SKM-1 (cell line): ENCODE results near the gene PVR.
A peak's percentile ranks its signal among the peaks of the same experiment; 100 is the strongest.

ENCODE experiments used
- DNase-seq: peaks from one replicate; lab custom pipeline; 2025; ENCODE audit not compliant: unreplicated experiment; lab: John Stamatoyannopoulos, UW

PVR gene

DNA sequence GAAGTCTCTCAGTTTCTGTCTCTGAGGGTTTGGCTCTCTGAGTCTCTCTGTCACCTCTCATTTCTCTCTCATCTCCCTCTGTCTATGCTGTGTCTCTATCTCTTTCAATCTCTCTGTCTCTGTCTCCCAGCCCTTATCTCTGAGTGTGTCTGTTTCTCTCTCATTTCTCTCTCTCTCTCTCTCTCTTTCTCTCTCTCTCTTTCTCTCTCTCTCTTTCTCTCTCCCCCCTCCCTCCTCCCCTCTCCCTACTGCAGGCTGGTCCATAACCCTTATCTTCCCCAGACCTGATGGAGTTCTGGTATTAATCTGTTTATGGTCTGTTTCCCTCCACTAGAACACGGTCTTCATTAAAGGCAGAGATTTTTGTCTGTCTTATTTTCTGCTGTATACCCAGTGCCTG, 1.3 kb upstream of the PVR start:
- no peak for DNase-seq

DNA sequence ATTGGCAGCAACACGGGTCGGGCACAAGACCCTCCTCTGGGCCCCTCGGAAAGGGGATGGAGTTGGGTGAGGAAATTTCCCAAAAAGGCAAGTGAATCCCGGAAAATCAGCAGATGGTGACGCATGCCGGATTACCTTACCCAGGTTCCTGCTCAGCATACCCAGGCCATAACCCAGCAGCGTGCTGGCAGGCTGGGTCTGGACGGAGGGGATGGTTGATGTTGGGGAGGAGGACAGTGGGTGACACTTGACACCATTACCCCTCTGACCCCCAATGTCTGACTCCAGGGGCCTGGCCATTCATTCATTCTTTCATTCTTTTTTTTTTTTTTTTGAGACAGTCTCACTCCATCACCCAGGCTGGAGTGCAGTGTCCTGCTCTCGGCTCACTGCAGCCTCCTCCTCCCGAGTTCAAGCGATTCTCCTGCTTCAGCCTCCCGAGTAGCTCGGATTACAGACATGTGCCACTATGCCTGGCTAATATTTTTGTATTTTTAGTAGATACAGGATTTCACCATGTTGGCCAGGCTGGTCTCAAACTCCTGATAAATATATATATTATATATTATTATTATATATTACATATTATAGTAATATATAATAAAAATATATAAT, 799 bp downstream of the PVR start:
- DNase-seq, result no peak

DNA sequence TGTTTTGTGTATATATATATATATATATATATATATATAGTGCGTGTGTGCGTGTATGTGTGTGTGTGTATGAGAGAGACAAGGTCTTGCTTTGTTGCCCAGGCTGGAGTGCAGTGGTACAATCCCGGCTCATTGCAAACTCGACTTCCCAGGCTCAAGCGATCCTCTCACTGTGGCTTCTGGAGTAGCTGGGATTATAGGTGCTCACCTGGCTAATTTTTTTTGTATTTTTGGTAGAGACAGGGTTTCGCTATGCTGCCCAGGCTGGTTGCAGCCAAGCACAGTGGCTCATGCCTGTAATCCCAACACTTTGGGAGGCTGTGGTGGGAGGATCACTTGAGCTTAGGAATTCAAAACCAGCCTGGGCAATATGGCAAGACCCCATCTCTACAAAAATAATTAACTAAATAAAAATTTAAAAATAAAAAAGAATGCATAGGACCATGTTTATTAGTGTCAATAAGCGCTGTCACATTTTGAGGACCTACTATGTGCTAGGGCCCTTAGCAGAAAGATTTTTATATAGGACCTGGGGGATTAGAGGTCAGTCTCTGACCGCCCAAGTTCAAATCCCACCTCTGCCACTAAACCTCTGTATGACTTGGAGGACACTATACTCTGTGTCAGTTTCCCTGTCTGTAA, 1.8 kb downstream of the PVR start:
- no peak for DNase-seq

DNA sequence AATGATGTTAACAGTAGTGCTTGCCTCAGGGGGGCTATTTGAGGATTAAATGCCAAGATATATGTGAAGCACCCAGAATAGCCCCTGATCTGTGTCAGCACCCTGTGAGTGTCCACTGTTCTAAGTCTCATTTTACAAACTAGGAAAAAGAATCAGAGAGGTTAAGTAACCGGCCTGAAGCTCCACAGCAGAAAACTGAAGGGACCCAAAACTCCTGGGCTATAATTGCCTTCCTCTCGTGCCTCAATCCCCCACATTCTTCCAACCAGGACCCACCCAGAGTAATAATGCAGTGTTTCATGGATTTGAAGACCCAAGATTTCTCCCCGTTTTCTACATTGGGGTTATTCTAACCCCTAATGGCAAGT, 2.3 kb downstream of the PVR start:
- DNase-seq, result no peak

DNA sequence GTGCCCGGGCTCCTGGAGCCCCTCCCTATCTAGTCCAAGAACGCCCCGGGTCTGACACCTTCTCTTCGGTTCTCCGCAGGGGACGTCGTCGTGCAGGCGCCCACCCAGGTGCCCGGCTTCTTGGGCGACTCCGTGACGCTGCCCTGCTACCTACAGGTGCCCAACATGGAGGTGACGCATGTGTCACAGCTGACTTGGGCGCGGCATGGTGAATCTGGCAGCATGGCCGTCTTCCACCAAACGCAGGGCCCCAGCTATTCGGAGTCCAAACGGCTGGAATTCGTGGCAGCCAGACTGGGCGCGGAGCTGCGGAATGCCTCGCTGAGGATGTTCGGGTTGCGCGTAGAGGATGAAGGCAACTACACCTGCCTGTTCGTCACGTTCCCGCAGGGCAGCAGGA, 3.4 kb downstream of the PVR start:
- DNase-seq, result no peak

DNA sequence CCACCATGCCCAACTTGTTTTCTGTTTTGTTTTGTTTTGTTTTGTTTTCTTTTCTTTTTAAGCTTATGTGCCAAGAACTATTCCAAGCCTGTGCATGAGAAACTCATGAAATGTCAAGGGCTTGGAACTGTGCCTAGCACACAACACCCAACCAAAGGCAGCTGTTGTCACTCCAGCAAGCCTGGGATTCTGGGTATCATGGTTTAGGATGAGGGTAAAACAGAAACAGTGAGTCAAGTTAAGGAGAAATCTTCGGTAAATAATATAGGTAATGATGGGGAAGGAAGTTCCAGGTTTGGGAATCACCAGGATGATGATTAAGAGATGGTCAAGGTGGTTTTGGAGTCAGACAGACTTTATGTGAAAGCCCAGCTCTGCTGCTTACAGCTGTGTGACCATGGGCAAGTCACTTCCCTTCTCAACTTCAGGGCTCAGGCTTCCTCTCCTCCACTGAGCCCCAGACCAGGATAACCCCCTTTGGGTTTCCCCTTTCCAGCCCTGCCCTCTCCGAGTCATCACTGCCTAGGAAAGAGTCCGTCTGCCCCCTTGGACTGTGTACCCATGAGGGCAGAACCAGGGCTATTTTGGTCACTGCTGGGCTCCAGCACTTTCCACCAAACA, 5.0 kb downstream of the PVR start:
- no peak for DNase-seq

DNA sequence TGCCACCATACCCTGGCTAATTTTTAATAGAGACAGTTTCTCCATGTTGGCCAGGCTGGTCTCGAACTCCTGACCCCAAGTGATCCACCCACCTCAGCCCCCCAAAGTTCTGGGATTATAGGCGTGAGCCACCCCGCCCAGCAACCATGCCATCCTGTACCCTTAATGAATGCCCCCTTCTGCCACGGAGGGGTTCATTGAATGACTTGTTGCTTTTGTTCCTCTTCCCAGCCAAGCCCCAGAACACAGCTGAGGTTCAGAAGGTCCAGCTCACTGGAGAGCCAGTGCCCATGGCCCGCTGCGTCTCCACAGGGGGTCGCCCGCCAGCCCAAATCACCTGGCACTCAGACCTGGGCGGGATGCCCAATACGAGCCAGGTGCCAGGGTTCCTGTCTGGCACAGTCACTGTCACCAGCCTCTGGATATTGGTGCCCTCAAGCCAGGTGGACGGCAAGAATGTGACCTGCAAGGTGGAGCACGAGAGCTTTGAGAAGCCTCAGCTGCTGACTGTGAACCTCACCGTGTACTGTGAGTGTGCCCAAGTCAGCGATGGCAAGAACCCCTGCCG, 6.0 kb downstream of the PVR start:
- DNase-seq, result no peak

DNA sequence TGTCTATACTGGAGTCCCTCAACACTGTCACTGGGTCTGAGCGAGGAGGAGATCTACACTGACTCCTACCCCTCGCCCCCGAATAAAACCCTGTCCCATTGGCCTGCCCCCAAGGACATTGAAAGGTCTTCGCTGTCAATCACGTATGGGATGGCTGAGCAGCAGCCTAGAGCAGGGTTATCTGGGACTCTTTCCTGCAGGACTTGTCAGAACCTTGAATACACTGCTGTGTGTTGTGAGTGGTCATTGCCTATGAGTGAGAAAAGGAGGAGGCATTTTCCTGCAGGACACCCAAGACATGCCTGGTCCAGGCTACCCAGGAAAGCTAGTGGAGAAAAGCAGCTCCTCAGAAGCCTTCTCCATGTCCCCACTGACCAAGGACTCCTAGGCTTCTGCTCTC, 9.6 kb downstream of the PVR start:
- DNase-seq, result no peak

DNA sequence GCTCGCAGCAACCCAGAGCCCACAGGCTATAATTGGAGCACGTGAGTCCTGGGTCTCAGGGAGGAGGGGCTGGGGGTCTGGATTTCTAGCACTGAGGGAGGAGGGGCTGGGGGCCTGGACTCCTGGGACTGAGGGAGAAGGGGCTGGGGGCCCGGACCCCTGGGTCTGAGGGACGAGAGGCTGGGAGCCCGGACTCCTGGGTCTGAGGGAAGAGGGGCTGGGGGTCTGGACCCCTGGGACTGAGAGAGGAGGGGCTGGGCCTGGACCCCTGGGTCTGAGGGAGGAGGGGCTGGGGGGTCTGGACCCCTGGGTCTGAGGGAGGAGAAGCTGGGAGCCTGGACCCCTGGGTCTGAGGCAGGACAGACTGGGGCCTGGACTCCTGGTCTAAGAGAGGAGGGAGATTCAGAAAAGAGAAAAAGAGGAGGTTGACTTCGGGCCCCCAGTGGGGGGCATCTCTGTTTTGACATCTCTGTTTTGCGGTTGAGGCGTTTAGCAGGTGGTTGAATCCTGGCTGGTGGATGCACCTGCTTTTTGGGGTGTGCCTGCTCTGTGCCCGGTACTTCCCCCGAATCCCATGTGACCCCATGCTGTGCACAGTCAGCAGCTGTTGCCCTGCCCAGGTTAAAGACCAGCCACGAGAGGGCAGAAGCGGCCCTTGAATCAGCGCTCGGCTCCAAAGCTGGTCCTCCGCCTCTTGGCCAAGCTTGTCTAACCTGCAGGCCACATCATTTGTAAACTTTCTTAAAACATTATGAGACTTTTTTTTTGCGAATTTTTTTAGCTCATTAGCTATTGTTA, 10.5 kb downstream of the PVR start:
- DNase-seq, result peak; percentile 26

DNA sequence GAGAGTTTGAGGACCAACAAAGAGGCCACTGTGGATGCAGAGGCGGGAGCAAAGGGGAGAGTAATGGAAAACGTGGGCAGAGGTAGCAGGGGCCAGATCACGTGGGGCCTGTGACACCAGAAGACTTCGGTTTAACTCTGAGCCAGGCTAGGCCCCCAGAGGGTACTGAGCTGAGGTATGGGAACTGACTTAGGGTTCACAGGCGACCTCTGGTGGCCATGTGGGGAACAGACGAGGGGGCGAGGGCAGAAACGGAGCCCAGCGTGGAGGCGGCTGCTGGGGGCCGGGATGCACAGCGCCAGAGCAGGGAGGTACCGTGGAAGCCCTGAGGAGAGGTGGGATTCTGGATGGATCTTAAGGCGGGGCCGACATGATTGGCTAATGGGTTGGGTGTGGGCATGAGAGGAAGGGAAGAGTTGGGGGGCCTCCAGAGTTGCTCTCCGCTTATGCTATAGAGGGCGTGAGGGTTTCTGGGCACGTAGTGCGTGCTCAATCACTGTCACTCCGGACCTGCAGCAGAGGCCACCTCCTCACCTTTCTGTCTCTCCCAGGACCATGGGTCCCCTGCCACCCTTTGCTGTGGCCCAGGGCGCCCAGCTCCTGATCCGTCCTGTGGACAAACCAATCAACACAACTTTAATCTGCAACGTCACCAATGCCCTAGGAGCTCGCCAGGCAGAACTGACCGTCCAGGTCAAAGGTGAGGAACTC, 13.7 kb downstream of the PVR start:
- no peak for DNase-seq

DNA sequence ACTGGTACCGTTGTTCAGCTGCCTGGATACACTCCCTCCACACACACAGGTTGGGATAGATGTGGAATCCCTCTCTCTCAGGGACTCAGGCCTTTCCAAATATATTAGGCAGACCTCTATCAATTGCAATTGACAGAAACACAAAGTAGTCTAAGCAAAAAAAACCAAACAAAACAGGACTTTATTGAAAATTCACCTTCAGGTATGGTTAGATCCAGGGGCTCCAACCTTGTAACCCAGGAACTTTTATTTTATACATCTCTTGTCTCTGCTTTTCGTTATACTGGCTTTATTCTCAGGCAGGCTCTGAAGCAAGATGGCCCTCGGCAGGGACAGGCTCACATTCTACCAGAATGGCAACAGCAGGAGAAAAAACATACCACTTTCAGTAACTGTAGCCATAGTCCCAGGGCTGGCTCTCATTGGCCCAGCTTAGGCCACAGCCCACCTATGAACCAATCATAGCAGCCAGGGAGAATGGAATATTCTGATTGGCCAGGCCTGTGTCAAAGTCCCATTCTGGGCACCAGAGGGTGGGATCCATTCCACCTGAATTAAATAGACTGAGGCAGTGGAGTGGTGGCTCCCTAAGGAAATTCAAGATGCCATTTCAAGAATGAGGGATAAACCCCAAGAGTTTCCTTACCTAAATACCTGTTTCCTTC, 14.5 kb downstream of the PVR start:
- DNase-seq, result no peak

DNA sequence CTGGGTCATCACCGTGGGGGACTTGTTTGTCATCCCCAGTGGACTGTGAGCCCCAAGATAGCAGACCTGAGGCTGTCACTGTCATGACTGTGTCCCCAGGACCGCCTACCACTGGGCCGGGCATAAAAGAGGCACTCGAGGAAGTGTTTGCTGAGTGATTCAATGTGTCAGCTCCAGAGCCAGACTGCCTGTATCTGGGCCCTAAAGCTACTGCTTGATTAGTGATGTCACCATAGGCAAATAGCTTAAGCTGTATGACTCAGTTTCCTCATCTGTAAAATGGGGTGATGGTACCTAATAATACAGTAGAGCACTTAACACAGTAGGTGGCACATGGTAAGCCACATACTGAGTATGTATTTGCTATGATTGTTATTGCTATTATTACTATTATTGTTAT, 16.4 kb downstream of the PVR start:
- DNase-seq, result no peak

DNA sequence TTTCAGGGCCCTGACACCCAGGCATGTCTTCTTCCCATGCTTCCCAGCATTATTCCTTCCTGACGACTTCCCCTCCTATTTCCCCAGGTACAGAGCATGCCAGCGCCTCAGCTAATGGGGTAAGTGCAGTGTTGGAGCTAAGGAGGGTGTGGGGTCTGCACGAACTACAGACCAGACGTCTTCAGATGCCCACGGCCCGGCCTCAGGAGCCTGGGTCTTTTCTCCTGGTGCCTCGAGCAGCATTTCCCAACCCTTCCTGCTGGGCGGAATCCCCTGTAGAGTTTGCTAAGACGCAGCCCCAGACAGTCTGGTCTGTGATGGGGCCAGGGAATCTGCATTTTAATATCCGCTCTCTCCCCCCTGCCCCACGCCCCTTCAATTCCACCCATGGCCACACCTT, 17.5 kb downstream of the PVR start:
- no peak for DNase-seq

DNA sequence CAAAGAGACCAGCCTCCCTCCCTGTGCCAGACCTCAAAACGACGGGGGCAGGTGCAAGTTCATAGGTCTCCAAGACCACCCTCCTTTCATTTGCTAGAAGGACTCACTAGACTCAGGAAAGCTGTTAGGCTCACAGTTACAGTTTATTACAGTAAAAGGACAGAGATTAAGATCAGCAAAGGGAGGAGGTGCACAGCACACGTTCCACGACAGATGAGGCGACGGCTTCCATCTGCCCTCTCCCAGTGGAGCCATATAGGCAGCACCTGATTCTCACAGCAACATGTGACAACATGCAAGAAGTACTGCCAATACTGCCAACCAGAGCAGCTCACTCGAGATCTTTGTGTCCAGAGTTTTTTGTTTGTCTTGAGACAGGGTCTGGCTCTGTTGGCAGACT, 18.2 kb downstream of the PVR start:
- DNase-seq, result no peak

DNA sequence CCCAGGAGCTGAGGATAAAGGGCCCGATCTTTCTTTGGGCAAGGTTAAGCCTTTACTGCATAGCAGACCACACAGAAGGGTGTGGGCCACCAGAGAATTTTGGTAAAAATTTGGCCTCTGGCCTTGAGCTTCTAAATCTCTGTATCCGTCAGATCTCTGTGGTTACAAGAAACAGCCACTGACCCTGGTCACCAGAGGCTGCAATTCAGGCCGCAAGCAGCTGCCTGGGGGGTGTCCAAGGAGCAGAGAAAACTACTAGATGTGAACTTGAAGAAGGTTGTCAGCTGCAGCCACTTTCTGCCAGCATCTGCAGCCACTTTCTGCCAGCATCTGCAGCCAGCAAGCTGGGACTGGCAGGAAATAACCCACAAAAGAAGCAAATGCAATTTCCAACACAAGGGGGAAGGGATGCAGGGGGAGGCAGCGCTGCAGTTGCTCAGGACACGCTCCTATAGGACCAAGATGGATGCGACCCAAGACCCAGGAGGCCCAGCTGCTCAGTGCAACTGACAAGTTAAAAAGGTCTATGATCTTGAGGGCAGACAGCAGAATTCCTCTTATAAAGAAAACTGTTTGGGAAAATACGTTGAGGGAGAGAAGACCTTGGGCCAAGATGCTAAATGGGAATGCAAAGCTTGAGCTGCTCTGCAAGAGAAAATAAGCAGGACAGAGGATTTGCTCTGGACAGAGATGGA, 19.1 kb downstream of the PVR start:
- DNase-seq, result no peak

DNA sequence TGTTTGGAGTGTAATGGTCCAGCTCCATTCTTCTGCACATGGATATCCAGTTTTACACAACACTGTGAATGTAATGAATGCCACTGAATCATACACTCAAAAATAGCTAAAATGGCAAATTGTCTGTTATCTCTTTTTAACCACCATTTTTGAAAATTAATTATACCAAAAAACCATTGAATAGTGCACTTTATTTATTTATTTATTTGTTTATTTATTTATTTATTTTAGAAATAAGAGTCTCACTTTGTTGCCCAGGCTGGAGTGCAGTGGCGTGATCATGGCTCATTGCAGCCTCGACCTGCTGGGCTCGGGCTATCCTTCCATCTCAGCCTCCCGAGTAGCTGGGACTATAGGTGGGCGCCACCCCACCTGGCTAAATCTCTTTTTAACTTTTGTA, 20.3 kb downstream of the PVR start:
- DNase-seq, result no peak

DNA sequence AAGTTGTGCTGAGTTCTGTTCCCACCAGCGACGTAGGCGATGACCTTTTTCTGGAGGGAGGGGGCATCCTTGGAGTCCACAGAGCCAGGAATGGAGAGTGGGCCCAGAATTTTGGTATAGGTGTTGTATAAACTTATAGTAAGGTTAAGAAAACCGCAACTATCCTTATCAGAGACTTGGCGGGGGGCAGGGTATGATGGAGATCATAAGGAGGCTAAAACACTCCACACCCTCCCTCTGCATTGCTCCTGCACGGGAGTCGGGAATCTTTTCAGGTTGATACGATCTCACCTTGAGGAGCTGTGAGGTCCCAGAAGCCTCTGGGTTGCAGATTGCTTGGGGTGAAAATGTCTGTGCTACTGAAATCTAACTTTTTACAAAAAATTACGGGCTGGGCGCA, 21.3 kb downstream of the PVR start:
- DNase-seq, result no peak

DNA sequence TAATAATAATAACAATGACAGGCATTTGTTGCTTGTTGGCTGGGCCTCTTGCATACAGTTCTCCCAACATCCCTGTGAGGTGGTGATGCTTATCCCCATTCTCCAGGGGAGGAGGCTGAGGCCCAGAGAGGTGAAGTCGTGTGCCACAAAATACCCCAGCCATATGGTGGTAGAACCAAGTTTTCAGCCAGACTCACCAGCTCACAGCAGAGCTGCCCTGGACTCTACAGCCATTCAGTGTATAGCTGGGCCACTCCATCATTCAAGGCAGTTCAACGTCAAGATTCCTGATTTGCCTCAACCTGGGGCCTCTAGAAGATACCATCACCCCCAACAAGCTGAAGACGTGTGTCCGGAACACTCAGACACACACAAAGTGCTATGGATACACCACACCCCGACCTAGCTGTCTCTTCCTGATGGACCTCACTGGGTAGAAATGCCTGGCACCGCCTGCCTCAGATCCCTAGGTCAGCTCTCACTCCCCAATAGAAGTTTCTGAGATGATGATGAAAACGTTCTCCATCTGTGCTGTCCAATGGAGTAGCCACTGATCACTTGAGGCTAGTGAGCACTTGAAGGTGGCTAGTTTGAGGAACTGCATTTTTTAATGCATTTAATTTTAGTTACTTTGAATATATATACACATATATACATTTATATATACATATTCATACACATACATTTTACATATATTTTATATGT, 23.3 kb downstream of the PVR start:
- no peak for DNase-seq

DNA sequence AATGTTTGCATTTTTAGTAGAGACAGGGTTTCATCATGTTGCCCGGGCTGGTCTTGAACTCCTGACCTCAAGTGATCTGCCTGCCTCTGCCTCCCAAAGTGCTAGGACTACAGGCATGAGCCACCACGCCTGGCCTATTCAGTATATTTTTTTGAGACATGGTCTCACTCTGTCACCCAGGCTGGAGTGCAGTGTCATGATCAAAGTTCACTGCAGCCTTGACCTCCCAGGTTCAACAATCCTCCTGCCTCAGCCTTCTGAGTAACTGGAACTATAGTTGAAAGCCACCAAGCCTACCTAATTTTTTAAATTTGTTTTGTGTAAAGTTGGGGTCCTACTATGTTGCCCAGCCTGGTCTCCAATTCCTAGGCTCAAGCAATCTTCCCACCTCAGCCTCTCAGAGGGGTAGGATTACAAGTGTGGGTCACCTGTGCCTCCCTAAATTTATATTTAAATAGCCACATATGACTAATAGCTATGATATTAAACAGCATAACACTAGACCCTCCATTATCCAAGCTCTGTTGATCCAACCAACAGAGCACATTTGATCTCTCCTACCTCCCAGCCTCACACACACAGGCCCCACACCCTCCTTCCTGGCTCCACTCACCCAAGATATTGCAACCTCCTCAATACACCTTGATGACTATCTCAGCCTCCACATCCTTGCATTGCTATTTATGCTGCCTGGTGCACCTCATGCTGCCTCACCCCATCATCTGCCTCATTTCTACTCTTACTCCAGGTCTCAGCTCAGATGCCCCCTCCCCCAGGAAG, 25.5 kb downstream of the PVR start:
- no peak for DNase-seq
